SHP77 (cell line): Measurements from ENCODE around the gene NFATC1.
A peak's percentile ranks its signal among the peaks of the same experiment; 100 is the strongest.

Source experiments
- DNase-seq, 2 experiments: peaks; one replicate each; lab custom pipeline; 2025; lab: John Stamatoyannopoulos, UW

Gene NFATC1

DNA sequence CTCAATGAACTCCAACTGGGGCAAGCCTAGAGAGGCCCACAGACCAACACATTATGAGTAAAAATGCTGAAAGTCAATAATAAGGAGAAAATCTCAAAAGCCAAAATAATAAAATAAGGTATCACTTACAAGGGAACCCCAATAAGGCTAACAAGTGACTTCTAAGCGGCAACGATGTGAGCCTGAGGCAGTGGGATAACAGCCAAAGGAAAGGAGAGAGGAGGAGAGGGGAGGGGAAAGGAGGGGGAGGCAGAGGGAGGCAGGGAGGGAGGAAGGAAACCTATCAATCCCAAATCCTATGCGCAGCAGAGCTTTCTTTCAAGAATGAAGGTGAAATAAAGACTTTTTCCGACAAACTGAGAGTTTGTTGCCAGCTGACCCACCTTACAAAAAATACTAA, 6.0 kb upstream of the NFATC1 start:
- no peak for DNase-seq

DNA sequence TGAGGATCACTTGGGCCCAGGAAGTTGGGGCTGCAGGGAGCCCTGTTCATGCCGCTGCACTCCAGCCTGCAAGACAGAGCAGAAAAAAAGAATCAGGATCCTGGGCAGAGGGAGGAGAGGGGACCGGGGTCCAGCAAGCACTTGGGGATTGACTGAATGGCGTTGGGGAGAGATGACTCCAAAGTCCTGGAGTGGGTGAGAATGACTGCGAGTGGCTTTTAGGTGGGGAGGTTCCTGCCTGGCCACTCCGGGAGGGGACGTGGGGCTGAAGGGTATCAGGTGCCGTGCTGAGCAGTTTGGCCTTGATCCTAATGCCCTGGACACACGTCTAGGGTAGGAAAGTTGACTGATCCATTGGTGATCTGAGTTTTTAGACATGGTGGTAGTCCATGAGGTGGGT, 3.5 kb upstream of the NFATC1 start:
- no peak for DNase-seq

DNA sequence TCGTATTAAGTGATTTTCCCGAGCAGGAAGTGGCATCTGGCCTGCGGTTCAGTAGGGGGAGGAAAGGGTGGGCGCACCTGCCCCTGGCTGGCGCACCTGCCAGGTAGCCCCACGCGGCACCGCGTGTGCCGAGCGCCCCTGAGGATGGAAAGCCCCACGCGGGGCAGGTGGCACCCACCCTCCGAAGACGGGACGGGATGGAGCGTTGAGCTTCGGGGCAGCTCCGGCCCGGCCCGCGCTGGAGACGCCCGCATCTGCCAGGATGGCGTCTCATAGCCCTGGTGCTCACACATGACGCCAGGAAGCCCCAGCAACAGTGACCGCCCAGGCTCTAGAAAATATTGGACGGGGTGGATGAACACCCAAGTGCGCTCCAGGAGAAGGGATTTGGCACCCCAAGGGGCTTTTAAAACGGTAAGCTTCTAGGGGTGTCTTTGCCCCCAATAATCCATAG, 2.5 kb upstream of the NFATC1 start:
- DNase-seq, result no peak

DNA sequence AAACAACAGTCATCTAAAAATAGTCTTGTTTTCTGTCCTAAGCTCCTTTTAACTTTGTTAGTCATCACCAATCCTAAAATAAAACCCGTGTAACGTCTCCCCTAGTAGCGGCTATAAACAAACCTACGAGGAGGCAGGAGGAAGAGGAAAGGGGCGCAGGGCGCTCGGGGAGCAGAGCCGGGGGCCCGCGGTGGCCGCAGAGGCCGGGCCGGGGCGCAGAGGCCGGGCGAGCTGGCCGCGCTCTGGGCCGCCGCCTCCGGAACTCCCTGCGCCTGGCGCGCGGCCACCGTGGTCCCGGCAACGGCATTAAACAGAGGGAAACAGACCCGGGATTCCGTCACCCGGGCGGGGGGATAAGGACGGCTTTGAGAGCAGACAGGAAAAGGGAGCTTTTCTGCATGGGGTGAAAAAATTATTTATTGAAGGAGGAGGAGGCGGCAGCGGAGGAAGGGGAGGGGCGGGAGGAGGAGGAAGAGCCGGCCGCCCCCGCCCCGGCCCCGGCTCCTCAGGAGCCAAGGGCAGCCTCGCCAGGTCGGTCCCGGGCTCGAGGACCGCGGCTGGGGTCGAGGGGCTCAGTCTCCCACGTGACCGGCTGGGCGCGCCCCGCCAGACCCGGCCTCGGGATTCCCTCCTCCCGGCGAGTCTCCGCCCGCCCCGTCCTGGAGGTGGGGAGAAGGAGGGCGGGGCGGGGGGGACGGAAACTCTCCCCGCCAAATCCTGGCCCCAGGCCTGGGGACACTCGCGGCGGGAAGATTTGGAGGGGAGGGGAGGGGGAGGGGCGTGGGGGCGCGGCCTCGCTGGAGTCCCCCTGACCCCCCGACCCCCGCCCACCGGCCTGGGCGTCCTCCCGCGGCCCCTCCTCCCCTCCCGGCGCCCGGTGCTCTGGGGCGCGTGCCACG, 1.8 kb upstream of the NFATC1 start:
- peak; percentile 12 to 36 for DNase-seq

DNA sequence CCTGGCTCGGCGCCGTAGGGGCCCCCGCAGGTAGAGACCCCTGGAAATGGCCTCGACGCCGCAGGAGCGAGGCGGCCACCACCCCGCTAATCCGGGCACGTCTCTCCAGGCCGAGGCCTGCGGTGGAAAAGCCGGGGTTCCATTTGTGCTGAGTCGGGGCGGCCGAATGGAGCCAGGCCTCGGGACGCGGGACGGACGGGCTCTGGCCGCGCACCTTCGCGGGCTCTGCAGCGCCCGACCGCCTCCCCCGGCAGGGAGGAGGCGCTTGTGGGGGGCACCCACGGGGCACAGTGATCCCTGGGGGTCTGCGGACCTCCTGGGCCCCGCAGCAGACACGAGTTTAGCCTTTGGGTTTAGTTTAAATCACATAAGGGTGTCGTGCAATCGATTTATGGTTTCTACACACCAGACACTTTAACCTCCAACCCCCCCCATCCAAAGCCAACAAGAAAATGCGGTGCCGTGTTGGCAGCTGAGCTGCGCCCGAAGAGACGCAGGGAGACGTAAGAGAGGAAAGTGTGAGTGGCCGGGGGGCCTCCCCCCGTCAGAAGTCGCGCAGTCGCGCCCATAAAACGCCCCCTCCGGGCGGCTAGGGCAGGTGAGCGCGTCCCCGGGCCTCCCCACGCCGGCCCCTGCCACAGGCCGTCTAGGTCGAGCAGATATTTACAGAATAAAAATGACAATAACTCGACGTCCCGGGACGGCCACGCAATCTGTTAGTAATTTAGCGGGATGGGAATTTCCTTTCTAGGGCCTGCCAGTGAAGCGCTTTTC, 1.0 kb upstream of the NFATC1 start:
- DNase-seq, result no peak

DNA sequence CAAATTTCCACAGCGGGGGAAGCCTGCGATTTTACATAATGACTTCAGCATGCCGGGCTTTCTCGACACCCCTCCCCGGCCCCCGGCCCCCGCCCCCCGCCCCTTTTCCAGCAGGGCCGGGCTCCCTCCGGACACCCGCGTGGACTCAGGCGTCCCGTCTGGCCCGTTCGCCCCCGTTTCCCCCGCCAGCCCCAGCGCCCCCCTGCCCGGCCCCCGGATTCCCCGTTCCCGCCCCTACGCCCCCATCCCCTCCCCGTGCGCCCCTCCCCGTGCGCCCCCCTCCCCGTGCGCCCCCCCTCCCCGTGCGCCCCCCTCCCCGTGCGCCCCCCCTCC, 456 bp upstream of the NFATC1 start:
- no peak for DNase-seq

DNA sequence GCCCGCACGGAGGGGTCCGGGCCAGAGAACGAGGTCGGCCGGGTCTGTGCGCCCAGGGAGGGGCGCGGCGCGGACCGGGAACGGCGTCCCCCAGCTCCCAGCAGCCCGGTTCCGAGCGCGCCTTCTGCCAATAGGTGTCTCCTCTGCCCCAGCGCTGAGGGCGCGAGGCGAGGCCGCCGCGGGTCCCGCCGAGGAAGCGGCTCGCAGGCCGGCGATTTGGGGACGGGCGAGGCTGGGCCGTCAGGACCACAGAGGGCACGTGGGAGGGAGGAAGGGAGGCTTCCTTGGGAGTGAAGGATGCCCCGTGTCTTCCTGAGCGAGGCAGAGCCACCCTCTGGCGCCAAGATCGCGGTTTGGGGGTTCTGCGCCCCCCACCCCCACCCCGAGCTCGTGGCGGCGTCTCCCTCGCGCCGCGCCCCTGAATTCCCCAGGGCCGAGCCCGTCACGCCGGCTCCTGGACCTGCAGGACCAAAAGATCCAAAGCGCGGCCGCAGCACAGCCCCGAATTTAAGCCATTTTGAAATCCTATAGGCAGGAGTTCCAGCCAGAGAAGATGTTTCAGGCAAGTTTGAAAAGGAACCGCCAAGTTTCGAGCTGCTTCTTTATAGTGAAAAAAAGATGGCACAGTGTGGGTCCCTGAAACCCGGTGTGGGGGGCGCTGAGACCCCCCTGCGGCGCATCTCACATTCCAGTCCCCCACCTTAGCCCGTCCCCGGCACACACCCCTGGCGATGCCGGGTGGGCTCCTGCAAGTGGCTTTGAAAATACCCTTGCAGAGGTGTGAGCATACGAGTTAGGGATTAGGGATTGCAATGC, 909 bp downstream of the NFATC1 start:
- DNase-seq, result no peak

DNA sequence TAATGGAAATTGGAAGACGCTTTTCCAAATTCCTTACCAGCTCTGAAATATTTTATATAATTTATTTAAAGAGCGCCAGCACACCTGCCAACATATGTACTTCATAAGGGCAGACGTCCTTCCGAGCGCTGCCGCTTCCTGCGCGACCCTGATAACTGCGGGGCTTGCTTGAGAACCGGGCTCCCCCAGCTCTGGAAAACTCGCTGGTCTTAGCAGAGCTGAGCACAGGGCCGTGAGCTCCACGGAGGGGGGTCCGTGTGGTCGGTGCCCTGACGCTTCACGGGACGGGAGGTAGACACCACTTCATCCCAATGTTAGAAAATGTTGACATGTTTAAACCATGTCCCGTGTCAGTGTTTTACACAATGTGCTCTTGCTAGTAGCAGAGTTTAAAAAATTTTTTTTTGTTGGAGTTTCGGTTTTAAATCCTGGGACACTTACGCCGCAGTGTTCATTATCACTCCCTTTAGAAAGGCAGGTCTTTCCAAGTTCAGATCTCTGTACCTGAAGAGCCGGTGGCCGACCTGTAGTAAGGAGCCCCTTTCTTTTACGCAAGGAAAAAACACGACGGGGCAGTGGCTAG, 1.6 kb downstream of the NFATC1 start:
- no peak for DNase-seq

DNA sequence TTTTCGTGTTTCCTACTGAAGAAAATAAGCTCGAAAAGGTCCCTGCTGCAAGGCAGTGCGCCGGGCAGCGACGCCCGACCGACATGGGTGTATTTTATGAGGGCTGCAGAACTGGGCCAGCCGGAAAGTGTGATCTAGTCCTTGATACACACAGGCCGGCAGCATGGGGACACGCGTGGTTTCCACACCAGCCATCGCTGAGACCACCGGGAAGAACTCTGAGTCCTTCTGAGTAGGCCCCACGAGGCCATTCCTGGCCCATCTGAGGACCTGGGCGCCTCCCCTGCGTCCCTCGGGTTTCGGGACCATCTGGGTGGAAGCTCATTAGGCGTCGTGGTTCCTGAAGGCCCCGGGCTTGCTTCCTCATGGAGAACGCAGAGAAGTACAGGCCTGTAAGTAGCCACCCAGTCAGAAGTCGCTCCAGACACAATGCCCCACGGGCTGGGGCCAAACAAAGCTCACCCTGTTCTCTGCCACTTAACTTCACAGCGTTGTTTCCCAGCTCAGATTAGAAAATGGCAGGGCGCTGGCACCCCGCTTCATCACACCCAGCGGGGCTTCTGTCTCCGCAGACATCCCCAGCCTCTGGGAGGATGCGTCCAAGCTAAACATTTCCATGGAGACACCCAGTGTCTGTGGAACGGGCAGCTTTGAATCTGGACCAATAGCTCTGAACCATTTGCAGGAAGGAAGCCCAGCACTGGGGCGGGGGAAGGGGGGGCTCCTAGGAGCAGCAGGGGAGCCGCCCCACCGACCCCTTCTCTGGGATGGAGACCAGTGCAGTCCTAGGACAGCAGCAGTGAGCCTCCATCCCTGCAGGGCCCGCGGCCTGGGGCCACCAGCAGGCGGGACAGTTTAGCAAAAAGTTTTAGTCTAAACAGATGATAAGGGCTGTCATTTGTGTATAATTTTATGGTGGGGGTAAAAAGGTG, 2.4 kb downstream of the NFATC1 start:
- no peak for DNase-seq

DNA sequence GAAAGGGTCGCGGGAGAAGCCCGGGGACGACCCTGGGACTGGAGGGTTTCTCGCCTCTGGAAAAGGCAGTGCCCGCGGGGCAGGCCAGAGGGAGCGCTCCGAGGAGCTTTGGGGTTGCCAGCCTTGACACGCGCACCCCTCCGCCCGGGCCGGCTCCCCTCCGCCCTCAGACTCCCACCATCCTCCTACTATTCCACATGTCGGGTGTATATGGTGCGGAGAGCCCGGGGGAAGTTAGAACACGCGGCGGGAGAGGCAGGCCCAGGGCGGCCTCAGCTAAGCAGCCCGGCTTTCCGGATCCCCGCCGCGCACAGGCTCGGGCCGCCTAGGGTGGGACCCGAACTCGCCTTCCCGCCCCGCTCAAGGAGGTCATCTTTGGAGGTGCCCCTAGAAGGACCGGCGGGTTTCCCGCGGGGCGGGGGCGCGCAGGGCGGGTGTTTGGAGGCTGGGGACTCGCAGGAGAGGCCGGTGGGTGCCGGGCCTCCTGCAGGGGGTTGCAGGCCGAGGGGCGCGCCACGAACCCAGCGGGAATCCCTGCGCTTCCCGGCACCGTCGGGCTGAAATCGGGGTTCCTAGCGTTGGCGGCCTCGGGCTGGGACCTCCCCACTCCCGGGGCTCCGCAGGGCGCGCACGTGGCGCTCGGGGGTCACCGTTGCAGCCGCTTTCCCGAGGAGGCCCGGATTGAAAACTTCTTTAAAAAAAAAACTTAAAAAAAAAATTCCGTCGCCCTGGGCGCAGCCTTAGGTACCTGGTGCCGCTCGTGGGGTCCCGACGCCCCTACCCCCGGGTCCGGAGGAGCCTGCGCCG, 3.7 kb downstream of the NFATC1 start:
- no peak for DNase-seq

DNA sequence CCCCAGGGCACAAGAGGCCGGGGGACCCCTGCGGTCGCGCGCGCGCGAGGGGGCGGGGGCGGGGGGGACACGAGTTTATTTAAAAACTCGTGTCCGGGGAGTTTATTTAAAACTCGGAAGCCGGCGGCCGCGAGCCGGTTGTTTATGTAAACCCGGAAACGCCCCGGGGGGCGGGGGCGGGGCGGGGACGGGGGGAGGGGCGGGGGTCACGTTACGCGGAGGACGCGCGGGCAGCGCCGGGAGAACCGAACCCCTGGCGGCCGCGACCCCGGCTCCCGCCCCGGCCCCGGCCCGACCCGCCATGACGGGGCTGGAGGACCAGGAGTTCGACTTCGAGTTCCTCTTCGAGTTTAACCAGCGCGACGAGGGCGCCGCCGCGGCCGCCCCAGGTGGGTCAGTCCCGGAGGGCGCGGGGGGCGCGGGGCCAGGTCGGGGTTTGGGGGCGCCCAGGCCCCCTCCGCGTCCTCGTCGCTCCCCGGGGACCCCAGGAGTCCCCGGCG, 4.4 kb downstream of the NFATC1 start:
- DNase-seq, result no peak

DNA sequence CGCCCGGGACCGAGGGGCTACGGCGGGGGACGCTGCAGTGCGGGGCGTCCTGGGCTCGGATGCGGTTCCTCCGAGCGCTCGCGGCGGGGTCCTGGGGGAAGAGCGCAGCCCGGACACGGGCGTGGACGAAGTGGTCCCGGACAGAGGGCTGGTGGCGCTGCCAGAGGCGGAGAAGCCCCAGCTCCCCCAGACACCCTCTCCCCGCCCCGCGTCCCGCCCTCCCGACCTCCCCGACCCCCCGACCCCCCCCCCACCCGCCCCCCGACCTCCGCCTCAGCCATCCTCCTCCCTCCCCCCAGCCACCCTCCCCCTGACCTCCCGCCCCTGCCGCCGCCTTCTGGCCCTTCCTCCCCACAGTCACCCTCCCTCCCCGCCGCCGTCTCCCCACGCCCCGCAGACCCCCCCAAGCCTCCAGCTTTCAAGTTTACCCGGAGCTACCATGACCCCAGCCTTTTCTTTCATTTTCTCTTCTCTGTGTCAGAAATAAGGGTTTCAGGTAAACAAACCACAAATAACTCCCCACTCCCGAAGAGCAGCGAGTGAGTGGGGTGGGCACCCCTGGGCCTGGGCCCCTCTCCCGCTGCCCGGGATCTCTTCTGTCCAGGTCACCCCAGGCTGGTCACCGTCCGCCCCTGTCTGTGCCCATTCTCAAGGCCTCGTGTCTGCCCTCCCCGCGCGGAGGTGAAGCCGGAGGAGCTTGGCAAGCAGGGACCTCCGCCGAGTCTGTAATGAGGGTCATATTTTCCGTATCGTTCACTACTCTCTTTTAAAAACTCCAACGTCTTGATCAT, 5.1 kb downstream of the NFATC1 start:
- no peak for DNase-seq

DNA sequence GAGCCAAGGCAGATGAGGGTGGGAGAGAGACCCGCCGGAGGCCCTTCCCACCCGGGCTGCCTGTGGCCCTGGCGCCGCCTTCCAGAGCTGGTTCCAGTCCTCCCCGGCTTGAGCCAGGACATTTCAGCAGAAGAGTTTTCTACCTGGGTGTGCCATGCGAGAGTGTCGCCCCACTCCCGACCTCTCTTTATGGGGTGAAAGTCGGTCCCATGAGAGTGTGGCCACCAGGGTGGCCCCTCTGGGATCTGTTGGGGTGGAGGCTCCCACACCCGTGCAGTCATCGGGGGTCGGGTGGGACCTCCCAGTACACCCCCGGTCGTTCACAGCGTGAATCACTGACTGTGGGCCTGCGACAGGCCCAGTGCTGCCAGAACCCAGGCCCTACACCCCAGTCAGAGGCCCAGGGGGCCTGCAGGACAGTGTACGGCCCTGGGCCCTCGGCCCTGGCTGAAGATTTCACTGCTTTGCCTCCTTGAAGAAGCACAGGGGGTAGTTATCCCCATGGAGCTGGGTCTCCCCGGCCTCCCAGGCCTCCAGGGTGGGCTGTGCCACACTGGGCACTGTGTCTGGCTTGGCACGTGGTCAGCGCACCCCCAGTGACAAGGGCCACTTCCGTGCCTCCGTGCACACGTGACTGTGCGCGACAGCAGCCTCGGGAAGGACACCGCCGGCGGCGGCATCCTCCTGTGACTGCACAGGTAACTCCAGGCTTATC, 5.9 kb downstream of the NFATC1 start:
- DNase-seq, result no peak

DNA sequence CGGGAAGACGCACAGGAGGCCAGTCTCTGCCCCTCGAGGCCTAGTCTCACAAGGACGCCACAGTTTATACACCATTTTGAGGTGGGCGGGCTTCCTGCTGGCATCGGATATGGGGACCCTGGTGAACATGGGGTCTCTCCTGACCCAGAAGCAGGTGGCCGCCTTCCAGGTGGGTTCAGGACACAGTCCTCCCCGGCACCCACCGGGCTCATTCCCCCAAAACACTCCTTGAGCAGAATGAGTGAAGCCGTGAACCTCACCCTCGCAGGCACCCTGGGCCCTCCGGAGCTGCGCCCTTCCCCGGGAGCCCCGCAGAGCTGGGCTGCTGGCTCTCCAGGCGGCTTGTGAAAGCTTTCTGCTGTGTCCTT, 6.5 kb downstream of the NFATC1 start:
- no peak for DNase-seq

DNA sequence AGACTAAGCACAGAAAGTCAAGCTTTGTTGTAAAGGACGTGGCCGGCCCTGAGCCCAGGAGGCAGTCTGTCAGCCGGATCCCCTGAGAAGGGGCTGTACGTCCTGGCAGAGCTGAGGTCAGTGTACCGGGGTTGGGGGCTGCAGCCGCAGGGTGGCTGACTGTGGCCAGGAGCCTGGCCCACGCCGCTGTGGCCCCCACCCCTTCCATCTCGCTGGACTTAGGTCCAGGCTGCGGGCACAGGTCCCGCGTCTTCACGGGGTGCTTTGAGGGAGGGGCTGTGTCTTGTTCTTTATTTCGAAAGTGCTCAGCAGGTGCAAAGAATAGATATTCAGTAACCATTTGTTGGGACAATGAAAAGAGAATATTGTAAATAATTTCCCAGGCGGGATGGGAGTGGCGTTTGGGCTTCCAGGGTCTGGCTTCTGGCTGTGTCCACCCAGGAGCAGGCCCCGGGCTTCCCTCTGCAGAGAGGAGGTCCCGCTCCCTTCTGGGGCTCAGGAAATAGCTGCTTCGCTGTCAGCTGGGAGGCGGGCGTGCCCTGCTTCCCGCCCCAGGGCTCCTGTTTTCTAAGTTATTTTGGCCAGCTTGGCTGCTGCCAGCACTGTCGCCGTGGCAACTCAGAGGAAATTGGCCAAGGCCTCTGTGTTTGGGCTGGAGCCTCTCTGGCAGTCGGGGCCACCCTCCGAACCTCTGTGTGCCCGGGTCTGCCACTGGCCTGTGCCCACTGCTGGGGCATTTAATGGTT, 7.4 kb downstream of the NFATC1 start:
- DNase-seq, result no peak

DNA sequence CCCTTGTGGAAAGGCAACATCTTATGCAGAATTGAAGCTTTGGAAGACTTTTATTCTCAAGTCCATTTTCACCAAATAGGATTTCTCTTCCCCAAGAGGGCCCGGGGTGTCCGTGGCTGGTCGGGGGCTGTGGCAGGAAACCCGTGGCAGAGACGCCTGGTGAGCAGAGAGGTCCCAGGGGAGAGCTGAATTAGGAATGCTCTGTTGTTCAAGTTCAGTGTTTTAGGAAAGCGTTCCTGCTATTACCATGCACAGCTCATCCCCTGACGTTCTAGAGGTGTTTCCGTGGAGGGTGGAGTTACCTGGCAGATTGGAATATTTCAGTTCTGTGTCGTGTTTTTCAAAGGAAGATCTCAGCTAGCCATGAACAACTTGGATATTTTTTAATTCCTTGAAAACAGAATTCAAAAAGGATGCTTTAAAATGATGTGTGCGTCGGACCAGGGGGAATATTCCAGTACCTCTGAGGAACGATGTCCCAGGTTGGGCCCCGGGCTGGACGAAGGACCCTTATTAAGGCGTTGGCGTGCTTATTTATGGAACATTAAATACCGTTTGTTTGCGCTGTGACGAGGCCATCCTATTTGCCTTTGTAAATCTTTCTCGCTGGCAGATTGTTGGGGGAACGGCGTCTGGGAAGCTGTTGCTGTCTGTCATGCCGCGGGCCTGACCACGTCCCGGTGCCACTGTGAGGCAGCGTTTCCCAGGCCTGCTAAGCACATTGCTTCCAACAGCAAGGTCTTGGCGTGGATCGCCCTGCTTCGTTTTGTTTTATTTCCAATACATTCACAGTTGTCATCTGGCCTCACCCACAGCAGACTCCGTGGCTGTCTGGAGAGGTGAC, 8.2 kb downstream of the NFATC1 start:
- no peak for DNase-seq

DNA sequence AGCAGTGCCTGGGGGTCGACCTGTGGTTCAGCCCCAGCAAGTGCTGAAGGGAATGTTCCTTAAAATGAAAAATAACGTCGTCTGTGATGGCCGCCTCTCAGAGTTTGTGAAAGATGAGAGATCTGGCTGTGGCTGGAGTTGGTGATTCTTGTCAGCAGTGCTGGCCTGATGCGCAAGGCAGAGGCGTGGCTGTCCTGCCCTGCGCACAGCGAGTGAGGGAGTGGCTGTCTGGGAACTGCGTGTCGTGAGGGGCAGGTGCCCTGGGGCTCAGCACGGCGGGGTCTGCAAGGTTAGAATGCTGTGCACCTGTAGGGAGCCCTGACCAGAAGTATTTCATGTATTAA, 8.8 kb downstream of the NFATC1 start:
- no peak for DNase-seq
